ENCODE data around the gene DOCK10. TPM values are rescaled to one million over a fixed set of nuclear protein-coding genes. Genes with fewer than 3 reads are reported as not detected.

Gene DOCK10
- total and polyA plus RNA-seq, 2 donors: 16.2 to 66.9 TPM

GRCh38 chr2:224983712-224984554 is 58.3 kb downstream of the DOCK10 start:
- Histone ChIP-seq H3K36me3 (ENCODE audit: control insufficient read depth in 2 of 2, insufficient read depth in 2 of 2, low read length in 1 of 2) (no peaks in the 10 kb centered on the region), H3K4me1 (ENCODE audit: control insufficient read depth in 2 of 2, insufficient read depth in 2 of 2, low read length in 2 of 2) (peaks cover 11 to 20% of the 10 kb centered on the region in 2 donors), H3K4me3 (ENCODE audit: low read length in 2 of 2) (no peak overlapping the region), H3K27ac (ENCODE audit: low read depth in 1 of 2, low read length in 1 of 2) (peak overlapping the region; percentile 4 to 23), H3K27me3 (ENCODE audit: control insufficient read depth in 2 of 2, insufficient read depth in 1 of 2, low read length in 1 of 2) (no peaks in the 10 kb centered on the region), H3K9me3 (ENCODE audit: control insufficient read depth in 2 of 2, insufficient read depth in 1 of 2, low read length in 1 of 2) (no peaks in the 10 kb centered on the region)
- WGBS: 89% methylated on average over 11 of the region's 11 CpGs
- DNase-seq (ENCODE audit: low read depth in 6 of 9, low spot score in 9 of 9): no peak

GRCh38 chr2:224982910-224983711 is 59.2 kb downstream of the DOCK10 start:
- no peaks in the 10 kb centered on the region for H3K36me3 ChIP-seq (ENCODE audit: control insufficient read depth in 2 of 2, insufficient read depth in 2 of 2, low read length in 1 of 2)
- no peak overlapping the region for H3K4me3 ChIP-seq (ENCODE audit: low read length in 2 of 2)
- no peaks in the 10 kb centered on the region for H3K9me3 ChIP-seq (ENCODE audit: control insufficient read depth in 2 of 2, insufficient read depth in 1 of 2, low read length in 1 of 2)
- DNase-seq (ENCODE audit: low read depth in 6 of 9, low spot score in 9 of 9): peak in 3 of 9 donors; percentile 25 to 55 (median 32)
- H3K27me3 ChIP-seq (ENCODE audit: control insufficient read depth in 2 of 2, insufficient read depth in 1 of 2, low read length in 1 of 2): no peaks in the 10 kb centered on the region
- 48% methylated on average over 14 of the region's 14 CpGs for WGBS
- H3K27ac ChIP-seq (ENCODE audit: low read depth in 1 of 2, low read length in 1 of 2): peak overlapping the region; percentile 23 to 38
- peaks cover 11 to 20% of the 10 kb centered on the region in 2 donors for H3K4me1 ChIP-seq (ENCODE audit: control insufficient read depth in 2 of 2, insufficient read depth in 2 of 2, low read length in 2 of 2)

GRCh38 chr2:224982226-224982625 is 60.0 kb downstream of the DOCK10 start:
- Histone ChIP-seq H3K36me3 (ENCODE audit: control insufficient read depth in 2 of 2, insufficient read depth in 2 of 2, low read length in 1 of 2) (no peaks in the 10 kb centered on the region), H3K4me3 (ENCODE audit: low read length in 2 of 2) (no peak overlapping the region), H3K9me3 (ENCODE audit: control insufficient read depth in 2 of 2, insufficient read depth in 1 of 2, low read length in 1 of 2) (no peaks in the 10 kb centered on the region), H3K4me1 (ENCODE audit: control insufficient read depth in 2 of 2, insufficient read depth in 2 of 2, low read length in 2 of 2) (peaks cover 11 to 20% of the 10 kb centered on the region in 2 donors), H3K27ac (ENCODE audit: low read depth in 1 of 2, low read length in 1 of 2) (no peak overlapping the region), H3K27me3 (ENCODE audit: control insufficient read depth in 2 of 2, insufficient read depth in 1 of 2, low read length in 1 of 2) (no peaks in the 10 kb centered on the region)
- no peak for DNase-seq (ENCODE audit: low read depth in 6 of 9, low spot score in 9 of 9)
- 96% methylated on average over 10 of the region's 10 CpGs for WGBS

GRCh38 chr2:224976629-224977525 is 65.4 kb downstream of the DOCK10 start:
- Histone ChIP-seq H3K9me3 (ENCODE audit: control insufficient read depth in 2 of 2, insufficient read depth in 1 of 2, low read length in 1 of 2) (no peaks in the 10 kb centered on the region), H3K4me1 (ENCODE audit: control insufficient read depth in 2 of 2, insufficient read depth in 2 of 2, low read length in 2 of 2) (peaks cover 0 to 5% of the 10 kb centered on the region in 2 donors), H3K4me3 (ENCODE audit: low read length in 2 of 2) (no peak overlapping the region), H3K27me3 (ENCODE audit: control insufficient read depth in 2 of 2, insufficient read depth in 1 of 2, low read length in 1 of 2) (no peaks in the 10 kb centered on the region), H3K27ac (ENCODE audit: low read depth in 1 of 2, low read length in 1 of 2) (no peak overlapping the region), H3K36me3 (ENCODE audit: control insufficient read depth in 2 of 2, insufficient read depth in 2 of 2, low read length in 1 of 2) (no peaks in the 10 kb centered on the region)
- DNase-seq (ENCODE audit: low read depth in 6 of 9, low spot score in 9 of 9): no peak
- WGBS: 97% methylated on average over 7 of the region's 7 CpGs

- WGBS: 99% methylated on average over 4 of the region's 4 CpGs
- Histone ChIP-seq H3K27me3 (ENCODE audit: control insufficient read depth in 2 of 2, insufficient read depth in 1 of 2, low read length in 1 of 2) (no peaks in the 10 kb centered on the region), H3K36me3 (ENCODE audit: control insufficient read depth in 2 of 2, insufficient read depth in 2 of 2, low read length in 1 of 2) (no peaks in the 10 kb centered on the region), H3K4me3 (ENCODE audit: low read length in 2 of 2) (no peak overlapping the region), H3K4me1 (ENCODE audit: control insufficient read depth in 2 of 2, insufficient read depth in 2 of 2, low read length in 2 of 2) (peaks cover 0 to 5% of the 10 kb centered on the region in 2 donors), H3K27ac (ENCODE audit: low read depth in 1 of 2, low read length in 1 of 2) (no peak overlapping the region), H3K9me3 (ENCODE audit: control insufficient read depth in 2 of 2, insufficient read depth in 1 of 2, low read length in 1 of 2) (no peaks in the 10 kb centered on the region)
- no peak for DNase-seq (ENCODE audit: low read depth in 6 of 9, low spot score in 9 of 9)
These were observed 66.5 kb downstream of the DOCK10 start for GRCh38 chr2:224975761-224976160.

GRCh38 chr2:224973112-224974016 is 68.9 kb downstream of the DOCK10 start:
- DNase-seq (ENCODE audit: low read depth in 6 of 9, low spot score in 9 of 9): peak in 1 of 9 donors; percentile 40
- 92% methylated on average over 10 of the region's 10 CpGs for WGBS
- Histone ChIP-seq H3K27me3 (ENCODE audit: control insufficient read depth in 2 of 2, insufficient read depth in 1 of 2, low read length in 1 of 2) (no peaks in the 10 kb centered on the region), H3K4me3 (ENCODE audit: low read length in 2 of 2) (no peak overlapping the region), H3K4me1 (ENCODE audit: control insufficient read depth in 2 of 2, insufficient read depth in 2 of 2, low read length in 2 of 2) (peaks cover 0 to 5% of the 10 kb centered on the region in 2 donors), H3K36me3 (ENCODE audit: control insufficient read depth in 2 of 2, insufficient read depth in 2 of 2, low read length in 1 of 2) (no peaks in the 10 kb centered on the region), H3K9me3 (ENCODE audit: control insufficient read depth in 2 of 2, insufficient read depth in 1 of 2, low read length in 1 of 2) (no peaks in the 10 kb centered on the region), H3K27ac (ENCODE audit: low read depth in 1 of 2, low read length in 1 of 2) (no peak overlapping the region)

- Histone ChIP-seq H3K4me1 (ENCODE audit: control insufficient read depth in 2 of 2, insufficient read depth in 2 of 2, low read length in 2 of 2) (peaks cover 0 to 5% of the 10 kb centered on the region in 2 donors), H3K36me3 (ENCODE audit: control insufficient read depth in 2 of 2, insufficient read depth in 2 of 2, low read length in 1 of 2) (no peaks in the 10 kb centered on the region), H3K27ac (ENCODE audit: low read depth in 1 of 2, low read length in 1 of 2) (no peak overlapping the region), H3K4me3 (ENCODE audit: low read length in 2 of 2) (no peak overlapping the region), H3K9me3 (ENCODE audit: control insufficient read depth in 2 of 2, insufficient read depth in 1 of 2, low read length in 1 of 2) (no peaks in the 10 kb centered on the region), H3K27me3 (ENCODE audit: control insufficient read depth in 2 of 2, insufficient read depth in 1 of 2, low read length in 1 of 2) (no peaks in the 10 kb centered on the region)
- no peak for DNase-seq (ENCODE audit: low read depth in 6 of 9, low spot score in 9 of 9)
- 89% methylated on average over 4 of the region's 4 CpGs for WGBS
These were observed 71.1 kb downstream of the DOCK10 start for GRCh38 chr2:224971214-224971613.

- Histone ChIP-seq H3K36me3 (ENCODE audit: control insufficient read depth in 2 of 2, insufficient read depth in 2 of 2, low read length in 1 of 2) (no peaks in the 10 kb centered on the region), H3K27me3 (ENCODE audit: control insufficient read depth in 2 of 2, insufficient read depth in 1 of 2, low read length in 1 of 2) (no peaks in the 10 kb centered on the region), H3K9me3 (ENCODE audit: control insufficient read depth in 2 of 2, insufficient read depth in 1 of 2, low read length in 1 of 2) (no peaks in the 10 kb centered on the region), H3K27ac (ENCODE audit: low read depth in 1 of 2, low read length in 1 of 2) (no peak overlapping the region), H3K4me3 (ENCODE audit: low read length in 2 of 2) (no peak overlapping the region), H3K4me1 (ENCODE audit: control insufficient read depth in 2 of 2, insufficient read depth in 2 of 2, low read length in 2 of 2) (peaks cover 0 to 5% of the 10 kb centered on the region in 2 donors)
- 76% methylated on average over 5 of the region's 5 CpGs for WGBS
- DNase-seq (ENCODE audit: low read depth in 6 of 9, low spot score in 9 of 9): no peak
These were observed 72.0 kb downstream of the DOCK10 start for GRCh38 chr2:224970311-224970710.

All from thymus (tissue), 11 donors.